WERI-Rb-1 (cell line): ENCODE results near the gene UNC13B.
"Not testable (repeated sequence)": the region's sequence is repeated elsewhere in the genome, so short reads cannot be mapped to it uniquely, and the experiment has no call there.

Experiments used
- DNase-seq: peaks from one replicate; pipeline ENCODE4 v3.0.0-alpha.2; 2020
- H3K27ac ChIP-seq: fragments of 250-450 bp; sonication (Bioruptor Pico); 2 replicates; pipeline ENCODE4 v1.5.1; 2020; ENCODE audit warnings: mild to moderate bottlenecking, moderate library complexity
- H3K27me3 ChIP-seq: fragments of 250-450 bp; sonication (Bioruptor Pico); 2 replicates; pipeline ENCODE4 v1.5.1; 2021; ENCODE audit warnings: mild to moderate bottlenecking, low read depth, moderate library complexity; ENCODE audit not compliant: insufficient read depth, severe bottlenecking
- H3K36me3 ChIP-seq: fragments of 250-450 bp; sonication (Bioruptor Pico); 2 replicates; pipeline ENCODE4 v1.5.1; 2020; ENCODE audit warnings: mild to moderate bottlenecking, moderate library complexity
- H3K4me3 ChIP-seq: 2 replicates; pipeline ENCODE4 v1.5.1; 2011; ENCODE audit warnings: low read depth, mild to moderate bottlenecking, control low read depth, low read length
- H3K9me3 ChIP-seq: fragments of 250-450 bp; sonication (Bioruptor Pico); 2 replicates; pipeline ENCODE4 v1.5.1; 2021; ENCODE audit warnings: mild to moderate bottlenecking, moderate library complexity; ENCODE audit not compliant: severe bottlenecking
- CTCF ChIP-seq: IDR thresholded peaks from 2 replicates; pipeline ENCODE4 v1.5.1; 2011; ENCODE audit warnings: low read depth, mild to moderate bottlenecking, control low read depth, inconsistent platforms, low read length

The UNC13B gene

GRCh38 chr9:35172878-35173277 is 11.1 kb downstream of the UNC13B start:
- no peak for DNase-seq
- no peak overlapping the region for H3K4me3 ChIP-seq

GRCh38 chr9:35177520-35177919 is 15.7 kb downstream of the UNC13B start:
- H3K4me3 ChIP-seq = no peak overlapping the region
- no peaks in the 10 kb centered on the region for H3K27me3 ChIP-seq
- H3K36me3 ChIP-seq = no peaks in the 10 kb centered on the region
- H3K9me3 ChIP-seq = no peaks in the 10 kb centered on the region
- TF ChIP-seq CTCF = no peak
- no peak overlapping the region for H3K27ac ChIP-seq
- no peak for DNase-seq

More at GRCh38 chr9:35172878-35173277, 11.1 kb downstream of the UNC13B start:
- TF ChIP-seq CTCF = no peak
- Histone ChIP-seq H3K27me3 (no peaks in the 10 kb centered on the region), H3K27ac (no peak overlapping the region), H3K9me3 (no peaks in the 10 kb centered on the region), H3K36me3 (no peaks in the 10 kb centered on the region)

GRCh38 chr9:35179347-35180280 is 17.8 kb downstream of the UNC13B start:
- no peak for DNase-seq
- TF ChIP-seq CTCF = no peak
- no peak overlapping the region for H3K27ac ChIP-seq
- no peaks in the 10 kb centered on the region for H3K36me3 ChIP-seq
- no peak overlapping the region for H3K4me3 ChIP-seq
- peaks cover 3% of the 10 kb centered on the region for H3K9me3 ChIP-seq
- H3K27me3 ChIP-seq = no peaks in the 10 kb centered on the region

GRCh38 chr9:35180801-35181200 is 19.0 kb downstream of the UNC13B start:
- H3K4me3 ChIP-seq = no peak overlapping the region
- H3K27me3 ChIP-seq = no peaks in the 10 kb centered on the region
- H3K27ac ChIP-seq = no peak overlapping the region
- peaks cover 3% of the 10 kb centered on the region for H3K9me3 ChIP-seq
- DNase-seq = no peak
- TF ChIP-seq CTCF = no peak
- no peaks in the 10 kb centered on the region for H3K36me3 ChIP-seq

- H3K36me3 ChIP-seq, H3K4me3 ChIP-seq, H3K27me3 ChIP-seq, H3K27ac ChIP-seq, DNase-seq, H3K9me3 ChIP-seq: not testable (repeated sequence)
Measured at GRCh38 chr9:35182401-35182800, 20.6 kb downstream of the UNC13B start.

GRCh38 chr9:35182996-35183754 is 21.4 kb downstream of the UNC13B start:
- not testable (repeated sequence) for H3K36me3 ChIP-seq, H3K27me3 ChIP-seq

GRCh38 chr9:35183755-35184480 is 22.1 kb downstream of the UNC13B start:
- not testable (repeated sequence) for DNase-seq, H3K27me3 ChIP-seq, H3K27ac ChIP-seq, H3K36me3 ChIP-seq, H3K4me3 ChIP-seq, H3K9me3 ChIP-seq

More at GRCh38 chr9:35182996-35183754, 21.4 kb downstream of the UNC13B start:
- H3K9me3 ChIP-seq, H3K27ac ChIP-seq, H3K4me3 ChIP-seq, DNase-seq: not testable (repeated sequence)
